ENCODE results near the gene COX7B. TPM values are rescaled to one million over a fixed set of nuclear protein-coding genes. Genes with fewer than 3 reads are reported as not detected.

COX7B gene
- total RNA-seq: 202 and 329 TPM in 2 replicates

GRCh38 chrX:77899081-77899828 is at the start of gene COX7B:
COX7B (plus strand) TSS chrX:77899468; CDS start chrX:77899554, 86 bp downstream.

GRCh38 chrX:77894921-77895886 is 4.1 kb upstream of the COX7B start, which contains the start of gene MAGT1:
MAGT1 (minus strand) TSS chrX:77895435; CDS start chrX:77895410, 25 bp downstream.

GRCh38 chrX:77910108-77910840 is 11.0 kb downstream of the COX7B start, which contains the start of gene ATP7A:
ATP7A (plus strand) TSS chrX:77910693; CDS start chrX:77971642, 60,949 bp downstream.

Small RNAs within 50 kb of the gene (small RNA-seq; reads per million reads assigned to genes)
- gene RN7SL460P: not detected

Other genes starting within 250 kb of the COX7B start
- 49.2 and 55.7 TPM in 2 replicates for gene ATRX, start 113.3 kb upstream of the COX7B start, total RNA-seq
- gene MAGT1, start 4.0 kb upstream of the COX7B start, total RNA-seq: 68.0 and 81.9 TPM in 2 replicates
- gene ATP7A, start 11.2 kb downstream of the COX7B start, total RNA-seq: 6.2 and 7.0 TPM in 2 replicates
- gene PGAM4, start 70.2 kb downstream of the COX7B start, total RNA-seq: not detected in 2 replicates
- gene PGK1, start 204.8 kb downstream of the COX7B start, total RNA-seq: 284 and 329 TPM in 2 replicates
- 26.1 and 30.1 TPM in 2 replicates for gene TAF9B, start 240.2 kb downstream of the COX7B start, total RNA-seq